H1 (cell line): ENCODE measurements around the gene TUBGCP5. TPM values are rescaled to one million over a fixed set of nuclear protein-coding genes. Genes with fewer than 3 reads are reported as not detected.

ENCODE experiments used
- CTCF ChIA-PET: fragments of 300-600 bp; sonication (Branson Sonifier 250); formaldehyde crosslinking; loops from one replicate; lab custom pipeline; 2021; ENCODE audit not compliant: partially characterized antibody; lab: Charles Lee
- POLR2A ChIA-PET: fragments of 300-600 bp; sonication (Branson Sonifier 250); formaldehyde crosslinking; loops from one replicate; lab custom pipeline; 2021; ENCODE audit warnings: inconsistent platforms; ENCODE audit not compliant: partially characterized antibody; lab: Charles Lee
- DNase-seq, 2 experiments: peaks; one replicate each; pipeline versions ENCODE4 v3.0.0 to v3.0.0-alpha.2; 2010 to 2022; ENCODE audit warnings: low spot score in 2 of 2, low read depth in 1 of 2, mixed read lengths in 1 of 2
- FAIRE-seq: peaks from 2 replicates; lab custom pipeline; 2011; peaks lifted over from hg19 to GRCh38; lab: Jason Lieb, UNC
- H2AFZ ChIP-seq: 2 replicates; pipeline ENCODE4 v1.8.1; 2012; ENCODE audit warnings: low read length, inconsistent platforms
- H2AK5ac ChIP-seq: 2 replicates; pipeline ENCODE4 v1.6.1; 2013; ENCODE audit warnings: low read depth, low read length
- H2BK120ac ChIP-seq: replicated peaks from 2 replicates; pipeline ENCODE3; 2013; ENCODE audit warnings: low read depth, low read length, inconsistent platforms
- H2BK12ac ChIP-seq: 2 replicates; pipeline ENCODE4 v1.6.1; 2013; ENCODE audit warnings: low read depth, low read length
- H2BK15ac ChIP-seq: 2 replicates; pipeline ENCODE4 v1.6.1; 2013; ENCODE audit warnings: low read length
- H2BK20ac ChIP-seq: 2 replicates; pipeline ENCODE4 v1.6.1; 2013; ENCODE audit warnings: low read length
- H2BK5ac ChIP-seq: 2 replicates; pipeline ENCODE4 v1.6.1; 2013; ENCODE audit warnings: low read depth, low read length
- H3K14ac ChIP-seq: 2 replicates; pipeline ENCODE4 v1.6.1; 2013; ENCODE audit warnings: inconsistent platforms; ENCODE audit not compliant: insufficient read length
- H3K18ac ChIP-seq: 2 replicates; pipeline ENCODE4 v1.6.1; 2013; ENCODE audit warnings: low read length; ENCODE audit errors: extremely low read depth
- H3K23ac ChIP-seq: 2 replicates; pipeline ENCODE4 v1.6.1; 2013; ENCODE audit warnings: inconsistent platforms; ENCODE audit not compliant: insufficient read length
- H3K23me2 ChIP-seq: 2 replicates; pipeline ENCODE4 v1.6.1; 2013; ENCODE audit warnings: low read depth, low read length
- H3K27ac ChIP-seq: 2 replicates; pipeline ENCODE4 v1.6.1; 2011; ENCODE audit warnings: low read depth, low read length, inconsistent platforms
- H3K27me3 ChIP-seq, 4 experiments: replicated peaks in 1 of 4; 1 replicate in 1 of 4; 2 replicates in 3 of 4; pipeline versions ENCODE4 v1.6.1 to v1.8.1; 2011 to 2013; ENCODE audit warnings: low read length in 3 of 4, mild to moderate bottlenecking in 3 of 4, inconsistent platforms in 2 of 4, mixed read lengths in 2 of 4, moderate library complexity in 1 of 4; ENCODE audit not compliant: control insufficient read depth in 3 of 4, insufficient read depth in 3 of 4; ENCODE audit errors: extremely low read depth in 1 of 4
- H3K36me3 ChIP-seq, 4 experiments: 2 replicates each; pipeline versions ENCODE4 v1.6.1 to v1.8.1; 2011 to 2013; ENCODE audit warnings: mild to moderate bottlenecking in 4 of 4, low read length in 3 of 4, moderate library complexity in 2 of 4, control low read depth in 1 of 4, inconsistent platforms in 1 of 4; ENCODE audit not compliant: insufficient read depth in 4 of 4, control insufficient read depth in 2 of 4
- H3K4ac ChIP-seq: replicated peaks from 2 replicates; pipeline ENCODE3; 2013; ENCODE audit warnings: low read length, low read depth, mixed read lengths, inconsistent platforms; ENCODE audit not compliant: insufficient read length
- H3K4me1 ChIP-seq, 4 experiments: replicated peaks in 1 of 4; 1 replicate in 1 of 4; 2 replicates in 3 of 4; pipeline versions ENCODE4 v1.6.1 to v1.8.1; 2011 to 2013; ENCODE audit warnings: low read length in 3 of 4, inconsistent platforms in 2 of 4, mixed read lengths in 1 of 4; ENCODE audit not compliant: insufficient read depth in 4 of 4, control insufficient read depth in 3 of 4
- H3K4me2 ChIP-seq, 2 experiments: 2 replicates each; pipeline versions ENCODE4 v1.6.1 to v1.8.1; 2011 to 2013; ENCODE audit warnings: low read depth in 2 of 2, low read length in 2 of 2, control low read depth in 1 of 2, inconsistent platforms in 1 of 2, mild to moderate bottlenecking in 1 of 2; ENCODE audit not compliant: insufficient read depth in 1 of 2
- H3K4me3 ChIP-seq, 4 experiments: fragments of 200-600, 300-600 bp in 1 of 4; sonication (generic), shearing (Covaris generic), sonication (Bioruptor Twin) in 1 of 4; 2 replicates each; pipeline versions ENCODE4 v1.5.1 to v1.8.1; 2011 to 2016; ENCODE audit warnings: low read length in 4 of 4, low read depth in 3 of 4, control low read depth in 2 of 4, inconsistent platforms in 2 of 4, mild to moderate bottlenecking in 2 of 4, mixed read lengths in 1 of 4, moderate library complexity in 1 of 4; ENCODE audit not compliant: insufficient read depth in 2 of 4; ENCODE audit errors: extremely low read depth in 1 of 4
- H3K56ac ChIP-seq: replicated peaks from 2 replicates; pipeline ENCODE3; 2013; ENCODE audit warnings: low read depth, mild to moderate bottlenecking, mixed read lengths, low read length, inconsistent platforms; ENCODE audit not compliant: insufficient read length
- H3K79me1 ChIP-seq: 2 replicates; pipeline ENCODE4 v1.6.1; 2013; ENCODE audit warnings: low read depth, low read length, control low read depth
- H3K79me2 ChIP-seq, 2 experiments: 2 replicates each; pipeline versions ENCODE4 v1.6.1 to v1.8.1; 2012 to 2013; ENCODE audit warnings: low read length in 2 of 2, mild to moderate bottlenecking in 2 of 2, inconsistent platforms in 1 of 2; ENCODE audit not compliant: insufficient read depth in 2 of 2, control insufficient read depth in 1 of 2
- H3K9ac ChIP-seq, 4 experiments: replicated peaks in 1 of 4; 1 replicate in 1 of 4; 2 replicates in 3 of 4; pipeline versions ENCODE4 v1.6.1 to v1.8.1; 2011 to 2013; ENCODE audit warnings: low read depth in 3 of 4, low read length in 3 of 4, control low read depth in 2 of 4, mild to moderate bottlenecking in 2 of 4, moderate library complexity in 2 of 4, inconsistent platforms in 1 of 4; ENCODE audit errors: extremely low read depth in 1 of 4
- H3K9me3 ChIP-seq, 2 experiments: 2 replicates each; pipeline versions ENCODE4 v1.6.1 to v1.8.1; 2012 to 2013; ENCODE audit warnings: mild to moderate bottlenecking in 2 of 2, moderate library complexity in 2 of 2, control low read depth in 1 of 2, inconsistent platforms in 1 of 2, low read depth in 1 of 2, low read length in 1 of 2, mixed read lengths in 1 of 2; ENCODE audit not compliant: insufficient read depth in 2 of 2
- H4K20me1 ChIP-seq, 2 experiments: replicated peaks in 1 of 2; 2 replicates each; pipeline versions ENCODE3 to v1.8.1; 2011 to 2013; ENCODE audit warnings: inconsistent platforms in 2 of 2, low read length in 2 of 2, mild to moderate bottlenecking in 1 of 2; ENCODE audit not compliant: insufficient read depth in 2 of 2, control insufficient read depth in 1 of 2
- H4K5ac ChIP-seq: 2 replicates; pipeline ENCODE4 v1.6.1; 2013; ENCODE audit warnings: low read length, low read depth, mixed read lengths, inconsistent platforms; ENCODE audit not compliant: insufficient read length
- H4K8ac ChIP-seq: 2 replicates; pipeline ENCODE4 v1.8.0; 2013; ENCODE audit warnings: mild to moderate bottlenecking, moderate library complexity, low read length, inconsistent platforms; ENCODE audit not compliant: insufficient read depth; ENCODE audit errors: extremely low read depth
- H4K91ac ChIP-seq: replicated peaks from 2 replicates; pipeline ENCODE3; 2013; ENCODE audit warnings: low read length, mixed read lengths, inconsistent platforms; ENCODE audit not compliant: insufficient read length
- CBX8 ChIP-seq: fragments of 300-800, 300-1000 bp; sonication (generic); IDR thresholded peaks from 2 replicates; pipeline ENCODE4 v1.7.1; 2016; ENCODE audit warnings: low read depth, low read length, borderline replicate concordance
- EP300 ChIP-seq, 2 experiments: IDR thresholded peaks; 1 replicate in 1 of 2; 2 replicates in 1 of 2; pipeline ENCODE4 v1.6.1; 2011 to 2012; ENCODE audit warnings: low read depth in 2 of 2, low read length in 2 of 2, mild to moderate bottlenecking in 2 of 2, borderline replicate concordance in 1 of 2, inconsistent platforms in 1 of 2, moderate library complexity in 1 of 2
- HDAC2 ChIP-seq, 2 experiments: fragments of 300-600 bp in 1 of 2; sonication (generic) in 1 of 2; IDR thresholded peaks; 2 replicates each; pipeline ENCODE4 v1.6.1; 2011 to 2012; ENCODE audit warnings: low read depth in 2 of 2, low read length in 2 of 2, mild to moderate bottlenecking in 2 of 2, moderate library complexity in 2 of 2, borderline replicate concordance in 1 of 2, inconsistent platforms in 1 of 2
- JUN ChIP-seq: IDR thresholded peaks from 2 replicates; pipeline ENCODE4 v1.6.1; 2011; ENCODE audit warnings: low read depth, mild to moderate bottlenecking, improper control_type of control experiment, low read length
- KDM4A ChIP-seq: IDR thresholded peaks from one replicate; pipeline ENCODE4 v1.7.1; 2012; ENCODE audit warnings: low read depth, mild to moderate bottlenecking, moderate library complexity, low read length, inconsistent platforms; ENCODE audit not compliant: severe bottlenecking
- POLR2AphosphoS5 ChIP-seq: IDR thresholded peaks from 2 replicates; pipeline ENCODE4 v1.6.1; 2011; ENCODE audit warnings: low read depth, low read length
- RNF2 ChIP-seq: fragments of 200-900, 300-1000 bp; sonication (generic); IDR thresholded peaks from 2 replicates; pipeline ENCODE4 v1.7.1; 2016; ENCODE audit warnings: borderline replicate concordance, low read depth, mild to moderate bottlenecking, antibody characterized with exemption, low read length; ENCODE audit not compliant: poor library complexity, severe bottlenecking; ENCODE audit errors: missing control alignments
- RXRA ChIP-seq: IDR thresholded peaks from 2 replicates; pipeline ENCODE4 v1.6.1; 2011; ENCODE audit warnings: low read depth, mild to moderate bottlenecking, low read length, moderate library complexity; ENCODE audit not compliant: insufficient read depth
- SP1 ChIP-seq: IDR thresholded peaks from 2 replicates; pipeline ENCODE4 v1.6.1; 2011; ENCODE audit warnings: low read depth, low read length
- TCF12 ChIP-seq: IDR thresholded peaks from 2 replicates; pipeline ENCODE4 v1.6.1; 2011; ENCODE audit warnings: low read depth, mild to moderate bottlenecking, low read length
- WGBS, 2 experiments: shearing (Covaris generic) in 1 of 2; methylation state at CpG; one replicate each; pipeline versions ENCODE4 v1.1.6 to v1.1.7; 2013 to 2015; ENCODE audit warnings: low lambda C conversion rate in 2 of 2, mixed read lengths in 2 of 2, inconsistent platforms in 1 of 2, low coverage in 1 of 2, missing lambda C conversion rate in 1 of 2; ENCODE audit not compliant: insufficient replicate concordance in 2 of 2, insufficient coverage in 1 of 2, insufficient read length in 1 of 2; ENCODE audit errors: extremely low coverage in 1 of 2, missing lambda C conversion rate in 1 of 2; 5-methylcytosine and 5-hydroxymethylcytosine counted together
- polyA plus RNA-seq, 7 experiments: library from polyadenylated mRNA; depleted of rRNA in 3 of 7; stranded (reverse) in 5 of 7; unstranded in 2 of 7; fragments of >200 nt in 5 of 7; fragments of 200-250 nt in 2 of 7; gene quantifications; 1 replicate in 5 of 7; 2 replicates in 1 of 7; 4 replicates in 1 of 7; pipeline versions ENCODE4 v1.2.1 to v1.2.3, GENCODE V29; 2011 to 2013; ENCODE audit warnings: missing spikeins in 2 of 7, mixed read lengths in 2 of 7
- total RNA-seq: library from RNA; stranded (reverse); fragmentation: NEBNext Ultra II Directional; extraction: Animal tissue kit (Norgen Biotek cat#: 25700); gene quantifications from 2 replicates; pipeline ENCODE4 v1.2.1, GENCODE V29; 2021

The TUBGCP5 gene
- total and polyA plus RNA-seq, 2 of the 8 experiments (the other 6 are each of a cell fraction or from before 2014, with no cell fraction given) = 6.3 to 12.5 TPM

DNA sequence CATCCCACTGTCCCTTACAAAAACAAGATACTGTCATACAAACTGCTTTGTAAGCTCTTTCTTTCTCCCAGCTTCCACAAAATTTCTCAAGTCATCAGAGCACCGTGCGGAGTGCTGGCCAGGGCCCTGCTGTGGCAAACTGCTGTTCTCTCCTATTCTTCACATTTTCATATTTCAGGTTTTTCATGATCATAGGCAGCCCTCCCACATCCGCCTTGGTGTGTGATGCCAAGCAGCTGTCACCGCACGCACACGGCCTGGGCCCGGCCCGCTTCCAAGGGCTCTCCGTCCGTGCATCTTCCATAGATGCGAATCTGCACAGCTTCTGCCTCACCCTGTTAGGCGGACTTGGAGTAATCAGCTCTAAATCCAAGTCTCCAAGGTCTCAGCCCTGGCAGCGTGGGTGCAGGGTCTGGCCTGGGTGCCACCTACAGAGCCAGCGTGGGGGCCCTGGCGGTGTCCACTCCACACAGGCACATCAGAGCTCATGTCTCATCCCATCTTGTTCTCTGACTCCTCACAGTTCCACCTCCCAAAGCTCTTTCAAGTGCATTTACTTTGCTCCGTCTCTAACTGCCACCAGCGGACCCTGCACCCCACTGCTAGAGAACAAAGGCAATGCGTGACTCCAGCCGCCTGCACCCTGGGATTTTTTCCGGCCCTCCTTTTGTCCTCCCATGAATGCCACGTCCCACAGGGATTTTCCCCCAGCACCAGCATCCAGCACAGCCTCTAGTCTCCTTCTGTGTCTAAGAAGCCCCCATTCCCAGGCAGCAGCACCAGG, 86.4 kb downstream of the TUBGCP5 start:
- peaks cover 33 to 53% of the 10 kb centered on the region in 2 experiments for H4K20me1 ChIP-seq
- H3K4ac ChIP-seq = no peak overlapping the region
- no peak overlapping the region for H3K23ac ChIP-seq
- H2BK120ac ChIP-seq = no peak overlapping the region
- H3K79me1 ChIP-seq = peaks cover 11% of the 10 kb centered on the region
- no peak overlapping the region; a peak in 1 of 8 replicates for H3K4me3 ChIP-seq
- H2BK5ac ChIP-seq = peak overlapping the region; percentile 44; the same call in 1 of the 2 replicates
- no peak overlapping the region for H2AFZ ChIP-seq
- H2AK5ac ChIP-seq = no peak overlapping the region
- H3K79me2 ChIP-seq = peaks cover 0 to 16% of the 10 kb centered on the region in 2 experiments; a peak in 2 of 4 replicates
- ChIA-PET POLR2A (interaction anchor here (1.4 kb wide), 1 partner anchor 27 kb away, joined by 4 read pairs; no protein-coding TSS in a partner anchor), CTCF (interaction anchor here (0.7 to 0.9 kb wide), 2 partner anchors 115 to 133 kb away, joined by 3 read pairs; no protein-coding TSS in a partner anchor)
- no peak overlapping the region for H4K91ac ChIP-seq
- peak; percentile 27 to 64 for DNase-seq
- no peak for TF ChIP-seq JUN
- 0 out of 2 replicates have a peak, but pooled peaks have one; percentile 22 for TF ChIP-seq SP1
- TF ChIP-seq POLR2AphosphoS5 = peak; percentile 79
- TF ChIP-seq CBX8 = no peak
- TF ChIP-seq KDM4A = no peak
- 0 out of 2 replicates have a peak, but pooled peaks have one; percentile 55 for TF ChIP-seq TCF12
- TF ChIP-seq HDAC2 (IDR thresholded peaks at IDR 0.05; ENCODE audit: borderline replicate concordance in 1 of 2, low read depth in 2 of 2, low read length in 2 of 2) = peak; percentile 65; a peak in 2 of 4 replicates
- TF ChIP-seq RNF2 = no peak
- peak in 1 of 2 experiments; percentile 56; a peak in 1 of 3 replicates for TF ChIP-seq EP300 (IDR thresholded peaks at IDR 0.05; ENCODE audit: borderline replicate concordance in 1 of 2, low read depth in 2 of 2, low read length in 2 of 2)
- 0 out of 2 replicates have a peak, but pooled peaks have one; percentile 4 for TF ChIP-seq RXRA
- H3K4me2 ChIP-seq = peak overlapping the region; percentile 3 to 15; a peak in 2 of 4 replicates
- H3K36me3 ChIP-seq = no peaks in the 10 kb centered on the region
- H4K5ac ChIP-seq = no peak overlapping the region
- H2BK12ac ChIP-seq = no peak overlapping the region
- H2BK20ac ChIP-seq = no peak overlapping the region
- H2BK15ac ChIP-seq = no peak overlapping the region
- no peak overlapping the region for H3K27ac ChIP-seq
- no peak overlapping the region for H4K8ac ChIP-seq
- H3K9me3 ChIP-seq = no peaks in the 10 kb centered on the region; a peak in 1 of 4 replicates
- H3K56ac ChIP-seq = no peak overlapping the region
- peaks cover 3 to 14% (median 6%) of the 10 kb centered on the region in 4 experiments; a peak in 6 of 7 replicates for H3K4me1 ChIP-seq
- H3K23me2 ChIP-seq = no peaks in the 10 kb centered on the region
- no peak overlapping the region for H3K9ac ChIP-seq
- WGBS, 2 experiments = 57% methylated on average over 21 of the region's 21 CpGs; no CpG with 5 or more reads in 1 of the 2 experiments
- no peak for FAIRE-seq
- no peak overlapping the region for H3K18ac ChIP-seq
- H3K27me3 ChIP-seq = peaks cover 8 to 48% (median 24%) of the 10 kb centered on the region in 4 experiments
- H3K14ac ChIP-seq = no peak overlapping the region
